Endothelial cell of umbilical vein (primary cell): ENCODE data around the gene CMTM8. TPM values are rescaled to one million over a fixed set of nuclear protein-coding genes. Genes with fewer than 3 reads are reported as not detected.

Experiments used
- BruUV-seq: library from RNA; stranded (reverse); fragments of 400-500 nt; replicated peaks from 2 replicates; lab custom pipeline; 2021; lab: Mats Ljungman, UMichigan
- CTCF ChIA-PET: fragments of 300-600, 350-600 bp; sonication (Branson Sonifier 250); formaldehyde crosslinking; loops from one replicate; lab custom pipeline; 2021; ENCODE audit warnings: antibody characterized with exemption, inconsistent platforms; lab: Charles Lee
- POLR2A ChIA-PET: fragments of 300-600, 350-600 bp; sonication (Branson Sonifier 250); formaldehyde crosslinking; loops from one replicate; lab custom pipeline; 2021; ENCODE audit warnings: antibody characterized with exemption, inconsistent platforms; lab: Charles Lee
- DNase-seq: peaks from one replicate; pipeline ENCODE4 v3.0.0-alpha.2; 2011; ENCODE audit warnings: low read depth, low spot score
- FAIRE-seq: peaks from 2 replicates; lab custom pipeline; 2011; peaks lifted over from hg19 to GRCh38; lab: Jason Lieb, UNC
- H2AFZ ChIP-seq: 2 replicates; pipeline ENCODE4 v1.6.0; 2012; ENCODE audit warnings: low read depth, low read length, control low read depth, inconsistent platforms
- H3K27ac ChIP-seq: 2 replicates; pipeline ENCODE4 v1.5.1; 2011; ENCODE audit warnings: low read depth, mild to moderate bottlenecking, control low read depth, low read length, moderate library complexity; ENCODE audit not compliant: insufficient read depth
- H3K27me3 ChIP-seq, 2 experiments: 2 replicates each; pipeline versions ENCODE4 v1.6.0 to v1.6.1; 2011; ENCODE audit warnings: low read length in 2 of 2, mixed read lengths in 1 of 2; ENCODE audit not compliant: control insufficient read depth in 2 of 2, insufficient read depth in 2 of 2
- H3K36me3 ChIP-seq, 2 experiments: 2 replicates in 1 of 2; 3 replicates in 1 of 2; pipeline ENCODE4 v1.5.1; 2011; ENCODE audit warnings: low read length in 2 of 2, mild to moderate bottlenecking in 1 of 2, moderate library complexity in 1 of 2; ENCODE audit not compliant: control insufficient read depth in 2 of 2, insufficient read depth in 2 of 2; ENCODE audit errors: extremely low read depth in 1 of 2
- H3K4me1 ChIP-seq: 3 replicates; pipeline ENCODE4 v1.5.1; 2011; ENCODE audit warnings: mild to moderate bottlenecking, low read length; ENCODE audit not compliant: control insufficient read depth, insufficient read depth; ENCODE audit errors: extremely low read depth
- H3K4me2 ChIP-seq: 2 replicates; pipeline ENCODE4 v1.6.1; 2011; ENCODE audit warnings: low read length, control low read depth, mixed read lengths; ENCODE audit not compliant: insufficient read depth
- H3K4me3 ChIP-seq, 3 experiments: fragments of 200-600 bp in 1 of 3; sonication (generic), shearing (Covaris generic) in 1 of 3; replicated peaks in 1 of 3; 2 replicates each; pipeline ENCODE4 v1.5.1; 2011 to 2016; ENCODE audit warnings: control low read depth in 3 of 3, low read length in 3 of 3, mild to moderate bottlenecking in 2 of 3, inconsistent platforms in 1 of 3, low read depth in 1 of 3, moderate library complexity in 1 of 3; ENCODE audit not compliant: insufficient read depth in 1 of 3
- H3K79me2 ChIP-seq: 2 replicates; pipeline ENCODE4 v1.6.0; 2012; ENCODE audit warnings: low read length, inconsistent platforms; ENCODE audit not compliant: control insufficient read depth, insufficient read depth
- H3K9ac ChIP-seq: replicated peaks from 2 replicates; pipeline ENCODE3; 2011; ENCODE audit warnings: low read length, control low read depth; ENCODE audit not compliant: insufficient read depth; ENCODE audit errors: extremely low read depth
- H3K9me1 ChIP-seq: replicated peaks from 3 replicates; pipeline ENCODE4 v1.6.0; 2011; ENCODE audit warnings: mild to moderate bottlenecking, low read length; ENCODE audit not compliant: control insufficient read depth, insufficient read depth; ENCODE audit errors: extremely low read depth
- H3K9me3 ChIP-seq: replicated peaks from 2 replicates; pipeline ENCODE4 v1.5.1; 2012; ENCODE audit warnings: low read length, inconsistent platforms; ENCODE audit not compliant: control insufficient read depth, insufficient read depth
- H4K20me1 ChIP-seq: replicated peaks from 2 replicates; pipeline ENCODE3; 2011; ENCODE audit warnings: mild to moderate bottlenecking, low read length; ENCODE audit not compliant: control insufficient read depth, insufficient read depth; ENCODE audit errors: extremely low read depth
- EZH2 ChIP-seq: IDR thresholded peaks from 2 replicates; pipeline ENCODE4 v1.6.1; 2012; ENCODE audit warnings: borderline replicate concordance, low read depth, mild to moderate bottlenecking, moderate library complexity, low read length, inconsistent platforms; ENCODE audit not compliant: severe bottlenecking
- FOS ChIP-seq: IDR thresholded peaks from 2 replicates; pipeline ENCODE4 v1.6.1; 2011; ENCODE audit warnings: mild to moderate bottlenecking, low read length, moderate library complexity, borderline replicate concordance; ENCODE audit not compliant: insufficient read depth
- GATA2 ChIP-seq: IDR thresholded peaks from 2 replicates; pipeline ENCODE4 v1.7.0; 2011; ENCODE audit warnings: low read depth, mild to moderate bottlenecking, moderate library complexity, mixed read lengths, low read length; ENCODE audit not compliant: insufficient read length, insufficient read depth
- JUN ChIP-seq: IDR thresholded peaks from 2 replicates; pipeline ENCODE4 v1.6.1; 2011; ENCODE audit warnings: borderline replicate concordance, low read depth; ENCODE audit not compliant: insufficient read length, insufficient read depth
- MYC ChIP-seq: IDR thresholded peaks from one replicate; pipeline ENCODE4 v1.6.1; 2011; ENCODE audit warnings: mild to moderate bottlenecking, low read depth, low read length
- POLR2A ChIP-seq: IDR thresholded peaks from 2 replicates; pipeline ENCODE4 v1.6.1; 2012; ENCODE audit warnings: low read depth, mild to moderate bottlenecking, control low read depth, low read length
- POLR2AphosphoS5 ChIP-seq: IDR thresholded peaks from 2 replicates; pipeline ENCODE4 v1.6.1; 2012; ENCODE audit warnings: low read depth, mild to moderate bottlenecking, control low read depth, low read length, moderate library complexity; ENCODE audit not compliant: insufficient read depth
- dilution Hi-C: fragments of 300-500 bp; cut with MboI; formaldehyde crosslinking; loops from one replicate; pipeline ENCODE4 v1.15.0; 2019; ENCODE audit warnings: low sequenced_read_pairs; ENCODE audit not compliant: extremely low pct_ligation_motif_present
- intact Hi-C: fragments of 100-400 bp; cut with micrococcal nuclease; formaldehyde crosslinking; loops from one replicate; pipeline ENCODE4 v1.10.0; 2022
- polyA plus RNA-seq, 4 experiments: library from polyadenylated mRNA; depleted of rRNA in 3 of 4; stranded (reverse) in 3 of 4; unstranded in 1 of 4; fragments of >200 nt; gene quantifications; 2 replicates each; pipeline versions ENCODE4 v1.2.1 to v1.2.3, GENCODE V29; 2011 to 2012; ENCODE audit warnings: missing spikeins in 1 of 4
- total RNA-seq: library from RNA; stranded (reverse); gene quantifications from 2 replicates; pipeline ENCODE4 v1.2.3, GENCODE V29; 2021
- TF ChIP-seq, protein P1 (sequence below), 2 donors: IDR thresholded peaks; 1 replicate in 1 of 2; 2 replicates in 1 of 2; pipeline ENCODE4 v1.5.1; 2011; ENCODE audit warnings: low read length in 2 of 2, mild to moderate bottlenecking in 2 of 2, moderate library complexity in 2 of 2, control low read depth in 1 of 2, inconsistent platforms in 1 of 2, low read depth in 1 of 2; ENCODE audit not compliant: insufficient read depth in 1 of 2; ENCODE audit errors: extremely low read depth in 1 of 2
- TF ChIP-seq, protein P2 (sequence below): IDR thresholded peaks from 2 replicates; pipeline ENCODE4 v1.6.1; 2011; ENCODE audit not compliant: insufficient read depth, insufficient read length

CMTM8 gene
- total and polyA plus RNA-seq, 2 donors (not counting 3 experiments of a cell fraction or from before 2014, with no cell fraction given), result 7.3 to 11.9 TPM

DNA sequence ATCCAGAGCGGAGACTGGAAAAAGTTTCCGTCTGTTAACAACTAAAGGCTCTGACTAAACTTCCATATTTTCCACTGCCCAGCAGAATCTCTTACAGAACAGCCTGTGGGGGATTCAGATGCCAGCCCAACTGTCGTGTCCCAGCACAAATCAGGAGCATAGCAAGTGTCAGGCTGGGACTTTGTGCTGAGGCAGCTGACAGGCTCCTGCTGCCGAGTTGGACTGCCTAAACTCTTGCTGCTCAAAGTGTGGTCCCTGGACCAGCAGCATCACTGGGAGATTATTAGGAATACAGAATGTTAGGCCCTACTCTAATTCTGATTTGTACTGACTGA is 122.0 kb downstream of the CMTM8 start:
- no TSS peak for BruUV-seq

More for the DNA sequence above, 122.0 kb downstream of the CMTM8 start:
- Histone ChIP-seq H3K27ac (no peak overlapping the region), H3K9me3 (no peaks in the 10 kb centered on the region), H3K4me2 (no peak overlapping the region), H3K36me3 (no peaks in the 10 kb centered on the region), H4K20me1 (no peaks in the 10 kb centered on the region), H3K4me1 (peaks cover 9% of the 10 kb centered on the region), H3K4me3 (no peak overlapping the region), H3K27me3 (no peaks in the 10 kb centered on the region), H3K9me1 (no peaks in the 10 kb centered on the region), H3K9ac (no peak overlapping the region), H2AFZ (no peak overlapping the region), H3K79me2 (no peaks in the 10 kb centered on the region)
- POLR2A ChIA-PET, result no interaction called here
- dilution Hi-C loops (no loop called here), intact Hi-C loops (no loop called here)
- TF ChIP-seq FOS, result no peak
- TF ChIP-seq POLR2AphosphoS5, result no peak
- no peak for TF ChIP-seq EZH2
- no peak for TF ChIP-seq MYC
- no peak for TF ChIP-seq JUN
- TF ChIP-seq, protein P1, sequence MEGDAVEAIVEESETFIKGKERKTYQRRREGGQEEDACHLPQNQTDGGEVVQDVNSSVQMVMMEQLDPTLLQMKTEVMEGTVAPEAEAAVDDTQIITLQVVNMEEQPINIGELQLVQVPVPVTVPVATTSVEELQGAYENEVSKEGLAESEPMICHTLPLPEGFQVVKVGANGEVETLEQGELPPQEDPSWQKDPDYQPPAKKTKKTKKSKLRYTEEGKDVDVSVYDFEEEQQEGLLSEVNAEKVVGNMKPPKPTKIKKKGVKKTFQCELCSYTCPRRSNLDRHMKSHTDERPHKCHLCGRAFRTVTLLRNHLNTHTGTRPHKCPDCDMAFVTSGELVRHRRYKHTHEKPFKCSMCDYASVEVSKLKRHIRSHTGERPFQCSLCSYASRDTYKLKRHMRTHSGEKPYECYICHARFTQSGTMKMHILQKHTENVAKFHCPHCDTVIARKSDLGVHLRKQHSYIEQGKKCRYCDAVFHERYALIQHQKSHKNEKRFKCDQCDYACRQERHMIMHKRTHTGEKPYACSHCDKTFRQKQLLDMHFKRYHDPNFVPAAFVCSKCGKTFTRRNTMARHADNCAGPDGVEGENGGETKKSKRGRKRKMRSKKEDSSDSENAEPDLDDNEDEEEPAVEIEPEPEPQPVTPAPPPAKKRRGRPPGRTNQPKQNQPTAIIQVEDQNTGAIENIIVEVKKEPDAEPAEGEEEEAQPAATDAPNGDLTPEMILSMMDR (IDR thresholded peaks at IDR 0.05; ENCODE audit: extremely low read depth in 1 of 2, insufficient read depth in 1 of 2, low read depth in 1 of 2, low read length in 2 of 2), result no peak
- no peak for TF ChIP-seq GATA2
- TF ChIP-seq, protein P2, sequence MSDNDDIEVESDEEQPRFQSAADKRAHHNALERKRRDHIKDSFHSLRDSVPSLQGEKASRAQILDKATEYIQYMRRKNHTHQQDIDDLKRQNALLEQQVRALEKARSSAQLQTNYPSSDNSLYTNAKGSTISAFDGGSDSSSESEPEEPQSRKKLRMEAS, result no peak
- TF ChIP-seq POLR2A, result no peak
- DNase-seq, result no peak
- FAIRE-seq, result no peak
- CTCF ChIA-PET, result interaction anchor here (2.3 kb wide), 1 partner anchor 107 kb away, joined by 9 read pairs; no protein-coding TSS in a partner anchor
